GM18499 (cell line): ENCODE measurements around the gene CHRNG.
"Not testable (repeated sequence)": the region's sequence is repeated elsewhere in the genome, so short reads cannot be mapped to it uniquely, and the experiment has no call there.

ENCODE experiments used
- ATAC-seq: cut with Tn5 transposase; IDR thresholded peaks from one replicate; pipeline ENCODE4 v1.9.1; 2021; ENCODE audit warnings: moderate number of reproducible peaks; ENCODE audit not compliant: insufficient read depth, unreplicated experiment

Gene CHRNG

GRCh38 chr2:232525791-232526371 lies 13.6 kb upstream of the CHRNG start, which contains the start of gene CHRND:
TSS of gene CHRND (plus strand) at chr2:232526160. CDS start at chr2:232526216, 56 bp downstream.
- no peak for ATAC-seq

DNA sequence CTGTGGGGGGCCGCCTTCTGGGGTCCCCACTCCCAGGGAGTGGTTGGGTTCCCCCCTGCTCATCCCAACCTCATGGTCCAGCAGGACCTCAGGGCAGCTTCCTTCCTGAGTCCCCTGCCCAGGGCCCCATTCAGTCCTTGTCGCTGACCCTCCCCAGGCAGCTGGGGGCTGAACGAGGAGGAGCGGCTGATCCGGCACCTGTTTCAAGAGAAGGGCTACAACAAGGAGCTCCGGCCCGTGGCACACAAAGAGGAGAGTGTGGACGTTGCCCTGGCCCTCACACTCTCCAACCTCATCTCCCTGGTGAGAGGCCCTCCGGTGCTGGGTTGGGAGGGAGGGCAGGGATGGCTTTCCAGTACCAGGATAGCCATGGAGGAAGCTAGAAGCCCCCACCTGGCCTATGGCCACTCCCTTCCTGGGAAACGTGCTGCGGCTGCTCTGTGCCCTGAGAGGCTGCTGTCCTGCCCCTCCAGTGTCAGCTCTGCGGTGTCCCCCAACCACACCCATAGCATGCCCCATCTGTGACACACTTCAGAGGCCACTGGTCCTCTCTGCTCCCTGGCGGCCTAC lies 13.0 kb upstream of the CHRNG start:
- ATAC-seq = no peak

DNA sequence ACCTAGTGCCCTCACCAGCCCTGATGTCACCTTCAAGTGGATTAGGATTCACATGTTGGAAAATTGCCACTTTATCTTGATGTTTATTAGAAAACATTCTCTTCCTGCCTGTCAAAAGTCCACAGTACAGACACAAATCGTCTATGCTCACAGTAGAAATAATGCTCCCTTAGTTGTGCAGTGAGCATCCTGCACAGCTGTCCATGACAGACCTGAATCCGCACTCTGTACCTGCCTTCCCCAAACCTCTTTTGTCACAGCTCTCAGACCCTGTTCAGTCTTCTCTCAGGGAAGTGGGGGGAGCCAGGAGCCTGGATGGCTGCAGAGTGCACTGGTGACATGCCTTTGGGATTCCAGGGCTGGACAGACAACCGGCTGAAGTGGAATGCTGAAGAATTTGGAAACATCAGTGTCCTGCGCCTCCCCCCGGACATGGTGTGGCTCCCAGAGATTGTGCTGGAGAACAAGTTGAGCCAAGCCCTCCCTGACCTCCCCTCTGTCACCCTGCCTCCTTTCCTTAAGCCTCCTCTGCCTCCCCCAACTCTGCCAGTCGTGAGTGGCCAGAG lies 11.5 kb upstream of the CHRNG start:
- ATAC-seq = no peak

DNA sequence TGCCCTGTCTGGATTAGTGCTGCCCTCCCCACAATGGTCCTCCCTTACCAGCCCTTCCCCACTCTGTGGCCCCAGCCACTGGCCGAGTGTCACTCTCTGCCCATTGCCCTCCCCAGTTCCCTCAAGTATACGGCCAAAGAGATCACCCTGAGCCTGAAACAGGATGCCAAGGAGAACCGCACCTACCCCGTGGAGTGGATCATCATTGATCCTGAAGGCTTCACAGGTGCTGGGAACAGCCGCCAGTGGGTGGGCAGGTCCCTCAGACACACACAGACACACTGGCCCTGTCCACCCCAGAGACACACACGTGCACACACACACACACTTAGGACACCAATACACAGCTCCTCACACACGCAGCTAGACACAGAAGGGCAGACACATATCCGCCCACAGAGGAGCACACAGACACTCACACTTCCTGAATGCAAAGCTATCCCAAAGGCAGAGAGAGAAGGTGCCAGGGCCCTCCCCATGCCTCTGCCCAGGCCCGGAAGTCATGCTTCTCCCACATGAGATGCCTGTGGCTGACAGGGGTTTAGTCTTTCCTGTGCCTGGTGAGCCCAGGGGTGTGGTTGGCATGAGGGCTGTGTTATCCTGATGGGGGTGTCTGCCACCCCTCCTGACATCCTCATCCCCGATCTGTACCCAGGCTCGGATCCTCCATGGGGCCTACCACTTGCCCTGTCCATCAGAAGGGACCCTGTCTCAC lies 10.6 kb upstream of the CHRNG start:
- ATAC-seq = no peak

DNA sequence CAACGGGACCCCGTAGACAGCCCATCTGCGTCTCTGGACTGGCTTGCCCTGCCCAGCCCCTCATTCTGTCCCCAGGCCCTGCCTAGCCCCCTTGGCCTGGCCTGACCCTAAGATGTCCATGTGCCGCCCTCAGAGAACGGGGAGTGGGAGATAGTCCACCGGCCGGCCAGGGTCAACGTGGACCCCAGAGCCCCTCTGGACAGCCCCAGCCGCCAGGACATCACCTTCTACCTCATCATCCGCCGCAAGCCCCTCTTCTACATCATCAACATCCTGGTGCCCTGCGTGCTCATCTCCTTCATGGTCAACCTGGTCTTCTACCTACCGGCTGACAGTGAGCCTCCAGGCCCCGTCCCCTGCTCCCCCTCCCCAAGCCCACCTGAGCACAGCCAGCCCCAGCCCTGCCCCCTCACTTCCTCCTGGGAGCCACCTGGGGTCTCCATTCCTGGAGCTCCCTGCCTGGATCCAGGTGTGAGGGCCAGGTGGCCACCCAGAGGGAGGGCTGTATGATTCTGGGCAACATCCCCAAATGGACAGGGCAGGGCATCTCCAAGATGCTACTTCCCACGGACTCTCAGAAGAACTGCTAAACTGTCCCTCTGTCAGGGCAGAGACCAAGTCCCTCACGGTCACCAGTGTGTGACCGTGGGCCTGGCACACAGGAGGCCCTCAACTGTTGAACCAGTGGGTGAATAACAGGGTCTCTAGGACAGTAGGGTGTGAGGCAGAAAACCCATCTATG lies 9.5 kb upstream of the CHRNG start:
- ATAC-seq = no peak

DNA sequence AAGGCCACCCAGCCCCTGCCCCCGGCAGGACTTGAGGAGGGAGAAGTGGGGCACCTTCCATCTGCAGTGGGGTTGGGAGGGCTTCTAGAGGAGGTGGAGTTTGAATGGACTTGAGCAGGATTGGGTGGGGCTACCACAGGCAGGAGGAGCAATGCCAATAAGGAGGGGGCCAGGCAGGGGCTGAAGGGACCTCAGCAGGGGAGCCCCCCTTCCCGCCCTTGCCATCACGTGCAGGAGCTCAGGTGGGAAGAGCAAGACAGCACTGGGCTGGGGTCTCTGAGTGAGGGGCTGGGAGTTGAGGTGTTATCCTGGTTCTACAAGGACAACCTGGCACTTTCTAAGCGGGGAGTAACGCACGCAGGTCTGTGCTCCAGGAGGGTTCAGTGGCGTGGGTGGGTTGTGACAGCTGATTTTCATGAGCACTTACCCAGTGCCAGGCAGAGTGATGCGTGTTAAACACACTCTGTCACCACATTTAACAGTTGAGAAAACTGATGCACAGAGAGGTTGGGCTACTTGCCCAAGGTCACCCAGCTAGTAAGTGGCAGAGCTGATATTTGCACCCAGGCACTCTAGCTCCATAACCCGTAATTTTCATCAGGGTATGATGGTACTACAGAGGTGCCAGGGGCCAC lies 8.7 kb upstream of the CHRNG start:
- ATAC-seq = no peak

DNA sequence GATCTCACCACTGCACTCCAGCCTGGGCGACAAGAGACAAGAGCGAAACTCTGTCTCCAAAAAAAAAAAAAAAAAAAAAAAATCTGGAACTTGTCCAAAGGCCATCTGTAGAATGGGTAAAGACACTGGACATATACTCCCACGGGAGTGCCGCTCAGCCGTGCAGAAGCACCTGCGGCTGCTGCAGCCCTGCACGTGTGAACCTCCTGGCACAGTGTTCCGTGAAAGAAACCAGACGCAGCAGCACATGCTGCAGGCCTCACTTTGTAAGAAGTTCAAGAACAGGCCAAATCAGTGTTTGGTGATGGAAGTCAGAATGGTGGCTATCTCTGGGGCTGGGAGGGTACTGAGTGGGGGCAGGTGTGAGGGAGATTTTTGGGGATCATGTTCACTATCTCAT lies 7.1 kb upstream of the CHRNG start:
- ATAC-seq = no peak

GRCh38 chr2:232532821-232533220 lies 6.7 kb upstream of the CHRNG start:
- ATAC-seq = not testable (repeated sequence)

DNA sequence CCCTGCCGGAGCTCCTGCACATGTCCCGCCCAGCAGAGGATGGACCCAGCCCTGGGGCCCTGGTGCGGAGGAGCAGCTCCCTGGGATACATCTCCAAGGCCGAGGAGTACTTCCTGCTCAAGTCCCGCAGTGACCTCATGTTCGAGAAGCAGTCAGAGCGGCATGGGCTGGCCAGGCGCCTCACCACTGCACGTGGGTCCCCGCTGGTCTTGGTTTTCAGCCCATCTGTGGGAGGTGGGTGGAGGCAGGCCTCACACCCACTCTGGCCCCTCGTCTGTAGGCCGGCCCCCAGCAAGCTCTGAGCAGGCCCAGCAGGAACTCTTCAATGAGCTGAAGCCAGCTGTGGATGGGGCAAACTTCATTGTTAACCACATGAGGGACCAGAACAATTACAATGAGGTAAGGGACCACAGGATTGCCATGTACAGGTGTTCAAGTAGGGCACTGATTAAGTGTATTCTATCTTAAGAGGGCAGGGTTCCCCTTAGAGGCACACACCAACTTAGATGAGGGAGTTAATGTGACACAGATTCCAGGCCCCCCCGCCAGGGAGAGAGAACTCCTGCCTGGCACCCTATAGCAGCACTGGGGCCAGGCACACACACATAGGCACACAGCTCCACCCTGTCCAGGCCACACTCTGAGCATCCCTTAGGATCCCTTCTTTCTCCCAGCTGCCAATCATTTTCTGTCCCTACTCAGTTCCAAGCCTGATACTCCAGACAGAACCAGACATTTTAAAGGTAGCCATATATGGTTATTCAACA lies 5.4 kb upstream of the CHRNG start:
- ATAC-seq = no peak

GRCh38 chr2:232534940-232535651 lies 4.4 kb upstream of the CHRNG start:
- ATAC-seq = no peak

DNA sequence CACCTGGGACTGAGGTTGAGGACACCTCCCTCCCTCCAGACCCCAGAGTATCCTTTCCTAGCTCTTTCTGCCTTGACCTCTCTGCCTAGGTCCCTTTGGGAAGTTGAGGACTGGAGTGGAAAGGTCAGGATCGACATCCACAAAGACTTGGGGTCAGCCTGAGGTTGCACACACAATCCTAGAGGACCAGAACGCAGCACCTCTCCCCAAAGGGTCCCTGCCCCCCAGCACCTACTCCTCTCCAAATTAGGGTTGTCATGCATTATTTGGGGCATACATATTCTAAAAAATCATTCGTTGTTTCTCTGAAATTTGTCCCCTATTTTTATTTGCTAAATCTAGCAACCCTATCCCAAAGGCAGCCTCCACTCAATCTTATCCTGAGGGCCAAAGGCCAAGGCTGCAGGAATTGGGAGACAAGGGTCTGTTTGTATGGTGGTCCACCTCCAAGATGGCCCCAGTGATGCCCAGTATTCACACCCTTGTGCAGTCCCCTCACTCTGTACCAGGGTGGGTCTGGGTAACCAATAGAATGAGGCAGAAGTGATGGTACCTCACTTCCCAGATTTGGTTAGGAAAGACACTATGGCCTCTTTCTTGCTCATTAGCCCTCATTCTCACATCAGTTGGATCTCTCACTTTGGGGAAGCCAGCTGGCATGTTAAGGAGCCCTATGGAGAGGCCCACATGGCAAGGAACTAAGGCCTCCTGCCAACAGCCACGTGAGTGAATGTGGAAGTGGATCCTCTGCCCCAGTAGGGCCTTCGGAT lies 3.5 kb upstream of the CHRNG start:
- ATAC-seq = no peak

GRCh38 chr2:232537079-232537478 lies 2.4 kb upstream of the CHRNG start:
- ATAC-seq = no peak

- no peak for ATAC-seq
These were observed 2.0 kb upstream of the CHRNG start for GRCh38 chr2:232537499-232537898.

DNA sequence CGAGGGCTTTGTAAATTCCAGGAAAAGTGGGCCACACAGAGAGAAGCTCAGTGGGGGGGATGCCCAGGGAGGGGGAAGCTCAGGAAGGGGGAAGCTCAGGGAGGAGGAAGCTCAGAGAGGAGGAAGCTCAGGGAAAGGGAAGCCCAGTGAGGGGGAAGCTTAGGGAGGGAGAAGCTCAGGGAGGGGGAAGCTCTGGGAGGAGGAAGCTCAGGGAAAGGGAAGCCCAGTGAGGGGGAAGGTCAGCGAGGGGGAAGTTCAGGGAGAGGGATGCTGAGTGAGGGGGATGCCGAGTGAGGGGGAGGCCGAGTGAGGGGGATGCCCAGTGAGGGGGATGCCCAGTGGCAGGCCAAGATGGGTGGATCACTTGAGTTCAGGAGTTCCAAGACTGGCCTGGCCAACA lies 821 bp upstream of the CHRNG start:
- ATAC-seq = no peak

DNA sequence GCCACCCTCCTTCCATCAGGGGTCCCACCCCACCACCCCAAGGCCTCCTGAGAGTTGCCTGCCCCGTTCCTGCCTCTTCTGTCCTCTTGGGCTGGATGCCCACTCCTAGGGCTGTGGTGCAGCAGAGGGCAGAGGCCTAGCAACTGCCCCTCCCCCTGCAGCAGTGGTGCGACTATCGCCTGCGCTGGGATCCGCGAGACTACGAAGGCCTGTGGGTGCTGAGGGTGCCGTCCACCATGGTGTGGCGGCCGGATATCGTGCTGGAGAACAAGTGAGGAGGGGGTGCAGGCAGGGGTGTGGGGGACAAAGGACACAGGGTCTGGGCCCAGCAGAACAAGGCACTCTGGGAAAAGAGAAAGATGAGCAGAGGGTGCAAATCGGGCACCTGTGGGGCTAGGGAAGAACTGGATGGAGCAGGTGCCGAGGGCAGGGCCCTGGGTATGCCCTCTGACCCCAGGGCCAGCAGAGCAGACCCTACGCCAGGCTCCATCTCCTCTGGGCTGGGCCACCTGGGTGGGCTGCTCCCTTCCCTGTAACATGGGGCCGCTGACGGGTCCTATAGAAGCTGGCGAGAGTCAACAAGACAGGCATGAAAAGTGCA lies 1.0 kb downstream of the CHRNG start:
- no peak for ATAC-seq

- ATAC-seq = no peak
These were observed 1.9 kb downstream of the CHRNG start for GRCh38 chr2:232541195-232541960.
